Measurements from ENCODE around the gene CST11. TPM values are rescaled to one million over a fixed set of nuclear protein-coding genes. Genes with fewer than 3 reads are reported as not detected.

Gene CST11
- total RNA-seq, 4 donors from 2014 or later: not detected

DNA sequence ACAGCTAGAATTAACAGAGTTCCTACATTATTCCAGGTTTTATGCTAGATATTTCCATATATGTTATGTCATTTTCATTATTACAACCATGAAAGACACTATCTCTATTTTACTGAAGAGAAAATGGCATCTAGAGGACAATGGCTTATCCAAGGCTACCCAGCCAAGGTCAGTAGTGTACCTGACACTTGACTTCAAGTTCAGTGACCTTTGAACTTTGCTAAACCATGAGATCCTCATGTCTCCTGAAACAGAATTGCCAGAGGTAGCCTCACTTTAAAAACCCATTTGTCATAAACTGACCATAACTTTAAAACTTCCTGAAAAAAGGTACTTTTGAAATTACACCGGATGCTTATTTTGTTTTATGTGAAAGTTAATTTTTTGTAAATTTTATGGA is 45.8 kb downstream of the CST11 start:
- H3K4me3 ChIP-seq: no peak overlapping the region
- ATAC-seq: no peak
- H3K27ac ChIP-seq: no peak overlapping the region
- H3K27me3 ChIP-seq: no peaks in the 10 kb centered on the region
- 100% methylated on average over 1 of the region's 1 CpG for WGBS, 2 donors (ENCODE audit: low coverage in 1 of 2)
- peaks cover 0 to 4% of the 10 kb centered on the region in 2 donors for H3K36me3 ChIP-seq
- TF ChIP-seq POLR2A (IDR thresholded peaks at IDR 0.05) (no peak), EP300 (IDR thresholded peaks at IDR 0.05) (no peak), POLR2AphosphoS5 (IDR thresholded peaks at IDR 0.05) (no peak)
- TF ChIP-seq, protein P1, sequence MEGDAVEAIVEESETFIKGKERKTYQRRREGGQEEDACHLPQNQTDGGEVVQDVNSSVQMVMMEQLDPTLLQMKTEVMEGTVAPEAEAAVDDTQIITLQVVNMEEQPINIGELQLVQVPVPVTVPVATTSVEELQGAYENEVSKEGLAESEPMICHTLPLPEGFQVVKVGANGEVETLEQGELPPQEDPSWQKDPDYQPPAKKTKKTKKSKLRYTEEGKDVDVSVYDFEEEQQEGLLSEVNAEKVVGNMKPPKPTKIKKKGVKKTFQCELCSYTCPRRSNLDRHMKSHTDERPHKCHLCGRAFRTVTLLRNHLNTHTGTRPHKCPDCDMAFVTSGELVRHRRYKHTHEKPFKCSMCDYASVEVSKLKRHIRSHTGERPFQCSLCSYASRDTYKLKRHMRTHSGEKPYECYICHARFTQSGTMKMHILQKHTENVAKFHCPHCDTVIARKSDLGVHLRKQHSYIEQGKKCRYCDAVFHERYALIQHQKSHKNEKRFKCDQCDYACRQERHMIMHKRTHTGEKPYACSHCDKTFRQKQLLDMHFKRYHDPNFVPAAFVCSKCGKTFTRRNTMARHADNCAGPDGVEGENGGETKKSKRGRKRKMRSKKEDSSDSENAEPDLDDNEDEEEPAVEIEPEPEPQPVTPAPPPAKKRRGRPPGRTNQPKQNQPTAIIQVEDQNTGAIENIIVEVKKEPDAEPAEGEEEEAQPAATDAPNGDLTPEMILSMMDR (IDR thresholded peaks at IDR 0.05): no peak
- H3K9me3 ChIP-seq: no peaks in the 10 kb centered on the region
- H3K4me1 ChIP-seq: peaks cover 3 to 70% (median 5%) of the 10 kb centered on the region in 3 donors

DNA sequence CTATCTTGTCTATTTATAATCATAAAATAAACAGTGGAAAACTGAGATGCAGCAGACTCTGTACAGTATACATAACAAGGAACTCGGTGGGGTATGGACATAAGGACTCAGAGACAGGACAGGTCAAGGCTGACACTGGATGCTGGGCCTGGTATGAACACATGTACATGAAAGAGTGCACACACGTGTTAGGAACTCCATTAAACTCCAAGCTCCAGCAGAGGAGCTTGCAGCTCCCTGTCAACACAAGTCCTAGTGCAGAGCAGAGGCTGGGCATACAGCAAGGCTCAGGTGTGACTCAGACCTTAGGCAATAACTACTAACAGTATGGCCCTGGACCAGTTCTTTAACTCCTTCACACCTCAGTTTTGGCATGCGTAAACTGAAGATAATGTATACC is 48.5 kb downstream of the CST11 start:
- WGBS, 2 donors (ENCODE audit: low coverage in 1 of 2): 39 to 50% methylated on average over 2 of the region's 3 CpGs
- Histone ChIP-seq H3K9me3 (no peaks in the 10 kb centered on the region), H3K4me1 (peaks cover 0 to 58% (median 3%) of the 10 kb centered on the region in 3 donors), H3K27ac (no peak overlapping the region), H3K27me3 (no peaks in the 10 kb centered on the region), H3K4me3 (no peak overlapping the region), H3K36me3 (peaks cover 0 to 20% of the 10 kb centered on the region in 2 donors)
- no peak for TF ChIP-seq EP300 (IDR thresholded peaks at IDR 0.05)
- no peak for ATAC-seq

DNA sequence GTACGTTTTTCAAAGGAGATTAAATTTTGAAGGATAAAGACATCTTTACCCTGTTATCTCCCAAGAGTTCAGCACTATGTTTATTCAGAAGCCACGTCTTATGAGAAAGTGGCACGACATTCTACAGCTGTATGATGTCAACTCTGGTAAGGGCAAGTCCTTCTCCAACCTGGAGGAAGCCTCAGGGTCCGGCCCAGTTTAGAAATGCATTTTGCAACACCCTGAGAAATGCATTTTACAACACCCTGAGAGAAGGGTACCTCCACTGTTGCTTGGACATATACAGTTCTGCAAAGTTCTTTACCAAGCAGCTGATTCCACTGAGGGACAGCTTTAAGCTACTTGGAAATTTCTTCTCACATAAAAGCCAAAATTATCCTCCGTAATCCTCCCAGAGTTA is 48.9 kb downstream of the CST11 start:
- TF ChIP-seq, protein P1 (IDR thresholded peaks at IDR 0.05): no peak
- TF ChIP-seq POLR2A (IDR thresholded peaks at IDR 0.05) (no peak), EP300 (IDR thresholded peaks at IDR 0.05) (no peak), POLR2AphosphoS5 (IDR thresholded peaks at IDR 0.05) (no peak)
- Histone ChIP-seq H3K4me1 (peaks cover 0 to 54% (median 3%) of the 10 kb centered on the region in 3 donors), H3K27ac (no peak overlapping the region), H3K9me3 (no peaks in the 10 kb centered on the region), H3K36me3 (peaks cover 0 to 22% of the 10 kb centered on the region in 2 donors), H3K27me3 (no peaks in the 10 kb centered on the region), H3K4me3 (no peak overlapping the region)
- 32 to 44% methylated on average over 4 to 5 of the region's 5 CpGs for WGBS, 2 donors (ENCODE audit: low coverage in 1 of 2)
- no peak for ATAC-seq

DNA sequence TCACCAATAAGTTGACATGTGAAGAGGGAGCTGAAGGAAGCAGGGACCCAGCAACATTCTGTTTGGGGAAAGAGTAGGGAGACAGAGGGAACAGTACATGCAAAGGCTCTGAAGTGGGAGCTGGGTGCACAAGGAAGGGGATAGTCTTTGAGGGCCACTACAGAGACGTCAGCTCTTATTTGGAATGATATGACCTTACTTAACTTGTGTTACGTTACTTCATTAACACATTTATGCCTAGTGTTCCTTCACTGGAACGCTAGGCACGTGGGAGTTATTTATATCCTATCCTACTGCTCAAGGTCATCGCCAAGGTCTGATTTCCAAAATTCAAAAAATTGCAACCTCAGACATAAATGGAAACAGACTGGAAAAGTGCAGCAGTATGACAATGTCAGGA is 51.6 kb downstream of the CST11 start:
- peaks cover 0 to 22% of the 10 kb centered on the region in 2 donors for H3K36me3 ChIP-seq
- ATAC-seq: no peak
- WGBS, 2 donors (ENCODE audit: low coverage in 1 of 2): 59 to 85% methylated on average over 2 to 5 of the region's 5 CpGs
- H3K27ac ChIP-seq: no peak overlapping the region
- H3K4me3 ChIP-seq: no peak overlapping the region
- no peaks in the 10 kb centered on the region for H3K27me3 ChIP-seq
- no peak for TF ChIP-seq POLR2AphosphoS5 (IDR thresholded peaks at IDR 0.05)
- TF ChIP-seq, protein P1 (IDR thresholded peaks at IDR 0.05): no peak
- peaks cover 3 to 49% (median 3%) of the 10 kb centered on the region in 3 donors for H3K4me1 ChIP-seq
- H3K9me3 ChIP-seq: no peaks in the 10 kb centered on the region

Small RNA genes within 50 kb of the gene (small RNA-seq; reads per million reads assigned to genes)
- gene RF00019: 0 reads per million in 4 donors

Other genes with a start within 250 kb of the CST11 start
- gene NXT1, start 102.1 kb downstream of the CST11 start, total RNA-seq: 10 to 100 TPM; 21.3 to 42.0 (median 26.5) TPM
- gene GZF1, start 90.7 kb downstream of the CST11 start, total RNA-seq: 10 to 100 TPM; 13.5 to 18.8 (median 17.4) TPM
- gene NAPB, start 31.4 kb downstream of the CST11 start, total RNA-seq: 10 to 100 TPM; 14.0 to 20.1 (median 18.1) TPM
- gene CSTL1, start 13.2 kb downstream of the CST11 start, total RNA-seq: not detected
- gene CST8, start 38.2 kb upstream of the CST11 start, total RNA-seq: not detected
- not detected for gene CST9L, start 115.6 kb upstream of the CST11 start, total RNA-seq
- not detected for gene CST9, start 153.0 kb upstream of the CST11 start, total RNA-seq
- 1,000 to 10,000 TPM in 3 of 4 donors, 100 to 1,000 TPM in 1; 951 to 1,877 (median 1,344) TPM for gene CST3, start 185.1 kb upstream of the CST11 start, total RNA-seq
- gene CST4, start 236.2 kb upstream of the CST11 start, total RNA-seq: not detected

Data from gastroesophageal sphincter (tissue), 4 donors.